Measurements from ENCODE around the gene MYH7. TPM values are rescaled to one million over a fixed set of nuclear protein-coding genes. Genes with fewer than 3 reads are reported as not detected.

MYH7 gene
- polyA plus RNA-seq, 1 donor (not counting 4 experiments of a cell fraction or from before 2014, with no cell fraction given): not detected

- Histone ChIP-seq H3K9ac (ENCODE audit: control insufficient read depth, extremely low read depth, insufficient read depth, low read length) (no peak overlapping the region), H3K9me1 (ENCODE audit: control insufficient read depth, extremely low read depth, insufficient read depth, low read length) (no peaks in the 10 kb centered on the region), H3K27ac (ENCODE audit: control insufficient read depth, insufficient read depth, low read length) (no peak overlapping the region), H3K9me3 (ENCODE audit: control insufficient read depth, low read depth, low read length) (no peaks in the 10 kb centered on the region), H3K27me3 (ENCODE audit: control insufficient read depth, extremely low read depth, insufficient read depth, low read length) (no peaks in the 10 kb centered on the region), H3K4me2 (ENCODE audit: control insufficient read depth, extremely low read depth, insufficient read depth, low read depth, low read length) (no peak overlapping the region), H3K4me1 (ENCODE audit: control insufficient read depth, extremely low read depth, insufficient read depth, low read length) (no peaks in the 10 kb centered on the region), H2AFZ (ENCODE audit: control insufficient read depth, low read length) (no peak overlapping the region), H3K4me3 (ENCODE audit: control insufficient read depth in 2 of 3, extremely low read depth in 1 of 3, insufficient read depth in 2 of 3, low read depth in 1 of 3, low read length in 3 of 3) (no peak overlapping the region), H3K36me3 (ENCODE audit: control insufficient read depth in 2 of 2, extremely low read depth in 1 of 2, insufficient read depth in 2 of 2, low read length in 2 of 2) (peaks cover 7 to 17% of the 10 kb centered on the region in 2 experiments), H4K20me1 (ENCODE audit: control insufficient read depth, extremely low read depth, insufficient read depth, low read length) (no peaks in the 10 kb centered on the region), H3K79me2 (ENCODE audit: control insufficient read depth, insufficient read depth, low read length) (no peaks in the 10 kb centered on the region)
- dilution Hi-C loops (cut with MboI; ENCODE audit: extremely low pct_ligation_motif_present, low sequenced_read_pairs): no loop called here
- TF ChIP-seq CTCF (optimal IDR thresholded peaks at IDR 0.05 in 1 of 3, IDR thresholded peaks at IDR 0.05 in 1 of 3, conservative IDR thresholded peaks at IDR 0.05 in 1 of 3; ENCODE audit: extremely low read depth in 1 of 3, insufficient read depth in 2 of 3, low read length in 3 of 3): no peak
- DNase-seq (ENCODE audit: low read depth, low spot score) (no peak), FAIRE-seq (no peak)
These were observed 47.3 kb upstream of the MYH7 start for GRCh38 chr14:23482823-23483148.

- H3K27ac ChIP-seq (ENCODE audit: control insufficient read depth, insufficient read depth, low read length): no peak overlapping the region
- no peaks in the 10 kb centered on the region for H4K20me1 ChIP-seq (ENCODE audit: control insufficient read depth, extremely low read depth, insufficient read depth, low read length)
- dilution Hi-C loops (cut with MboI; ENCODE audit: extremely low pct_ligation_motif_present, low sequenced_read_pairs): no loop called here
- no peak overlapping the region for H2AFZ ChIP-seq (ENCODE audit: control insufficient read depth, low read length)
- H3K9ac ChIP-seq (ENCODE audit: control insufficient read depth, extremely low read depth, insufficient read depth, low read length): no peak overlapping the region
- TF ChIP-seq EZH2 (IDR thresholded peaks at IDR 0.05; ENCODE audit: low read length) (no peak), CTCF (optimal IDR thresholded peaks at IDR 0.05 in 1 of 3, IDR thresholded peaks at IDR 0.05 in 1 of 3, conservative IDR thresholded peaks at IDR 0.05 in 1 of 3; ENCODE audit: extremely low read depth in 1 of 3, insufficient read depth in 2 of 3, low read length in 3 of 3) (no peak)
- H3K4me2 ChIP-seq (ENCODE audit: control insufficient read depth, extremely low read depth, insufficient read depth, low read depth, low read length): no peak overlapping the region
- DNase-seq (ENCODE audit: low read depth, low spot score) (no peak), FAIRE-seq (no peak)
- no peaks in the 10 kb centered on the region for H3K9me1 ChIP-seq (ENCODE audit: control insufficient read depth, extremely low read depth, insufficient read depth, low read length)
- H3K27me3 ChIP-seq (ENCODE audit: control insufficient read depth, extremely low read depth, insufficient read depth, low read length): no peaks in the 10 kb centered on the region
- H3K4me1 ChIP-seq (ENCODE audit: control insufficient read depth, extremely low read depth, insufficient read depth, low read length): no peaks in the 10 kb centered on the region
- H3K36me3 ChIP-seq (ENCODE audit: control insufficient read depth in 2 of 2, extremely low read depth in 1 of 2, insufficient read depth in 2 of 2, low read length in 2 of 2): peaks cover 13 to 22% of the 10 kb centered on the region in 2 experiments
- no peaks in the 10 kb centered on the region for H3K79me2 ChIP-seq (ENCODE audit: control insufficient read depth, insufficient read depth, low read length)
- no peak overlapping the region for H3K4me3 ChIP-seq (ENCODE audit: control insufficient read depth in 2 of 3, extremely low read depth in 1 of 3, insufficient read depth in 2 of 3, low read depth in 1 of 3, low read length in 3 of 3)
- H3K9me3 ChIP-seq (ENCODE audit: control insufficient read depth, low read depth, low read length): no peaks in the 10 kb centered on the region
These were observed 46.7 kb upstream of the MYH7 start for GRCh38 chr14:23481979-23482822.
